ENCODE data around the gene WFIKKN1.

DNA sequence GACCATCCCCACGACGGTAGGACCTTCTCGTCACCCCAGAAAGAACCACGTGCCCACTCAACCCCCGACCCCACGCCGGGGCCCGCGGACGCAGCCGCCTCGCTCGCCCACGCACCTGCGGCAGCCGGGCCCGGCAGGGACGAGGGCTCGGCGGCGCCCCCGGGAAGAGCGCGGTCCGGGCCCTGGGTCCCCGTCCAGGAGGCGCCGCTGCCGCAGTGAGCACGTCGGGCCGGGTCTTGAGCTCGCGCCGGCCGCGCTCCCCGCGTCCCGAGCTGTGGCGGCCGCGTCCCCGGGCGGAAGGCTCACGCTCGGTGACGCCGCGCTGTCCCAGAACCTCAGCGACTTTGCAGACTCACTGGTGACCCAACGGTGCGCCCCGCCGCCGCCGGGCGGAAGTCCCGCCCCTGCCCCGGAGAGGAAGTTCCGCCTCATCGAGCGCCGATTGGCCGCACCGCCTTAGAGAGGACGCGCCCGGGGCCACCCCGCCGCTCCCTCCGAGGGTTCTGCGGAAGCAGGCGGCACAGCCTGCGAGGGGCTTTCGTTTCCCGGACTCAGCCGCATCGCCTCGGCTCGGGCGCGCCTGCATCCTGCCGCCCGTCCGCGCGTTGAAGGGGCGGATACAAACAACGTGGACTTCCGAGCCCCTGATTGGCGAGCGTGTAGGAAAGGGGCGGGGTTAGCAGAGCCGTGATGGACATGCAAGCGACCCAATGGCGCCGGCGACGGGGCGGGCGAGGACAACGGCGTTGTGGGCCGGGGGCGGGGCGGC is 41.7 kb upstream of the WFIKKN1 start:
- TF ChIP-seq EZH2phosphoT487 (IDR thresholded peaks at IDR 0.05; ENCODE audit: low read depth), result no peak
- TF ChIP-seq, protein P1, sequence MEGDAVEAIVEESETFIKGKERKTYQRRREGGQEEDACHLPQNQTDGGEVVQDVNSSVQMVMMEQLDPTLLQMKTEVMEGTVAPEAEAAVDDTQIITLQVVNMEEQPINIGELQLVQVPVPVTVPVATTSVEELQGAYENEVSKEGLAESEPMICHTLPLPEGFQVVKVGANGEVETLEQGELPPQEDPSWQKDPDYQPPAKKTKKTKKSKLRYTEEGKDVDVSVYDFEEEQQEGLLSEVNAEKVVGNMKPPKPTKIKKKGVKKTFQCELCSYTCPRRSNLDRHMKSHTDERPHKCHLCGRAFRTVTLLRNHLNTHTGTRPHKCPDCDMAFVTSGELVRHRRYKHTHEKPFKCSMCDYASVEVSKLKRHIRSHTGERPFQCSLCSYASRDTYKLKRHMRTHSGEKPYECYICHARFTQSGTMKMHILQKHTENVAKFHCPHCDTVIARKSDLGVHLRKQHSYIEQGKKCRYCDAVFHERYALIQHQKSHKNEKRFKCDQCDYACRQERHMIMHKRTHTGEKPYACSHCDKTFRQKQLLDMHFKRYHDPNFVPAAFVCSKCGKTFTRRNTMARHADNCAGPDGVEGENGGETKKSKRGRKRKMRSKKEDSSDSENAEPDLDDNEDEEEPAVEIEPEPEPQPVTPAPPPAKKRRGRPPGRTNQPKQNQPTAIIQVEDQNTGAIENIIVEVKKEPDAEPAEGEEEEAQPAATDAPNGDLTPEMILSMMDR (IDR thresholded peaks at IDR 0.05; ENCODE audit: low read depth, low read length), result no peak
